ENCODE data around the gene RHBDD1. TPM values are rescaled to one million over a fixed set of nuclear protein-coding genes. Genes with fewer than 3 reads are reported as not detected.

Gene RHBDD1
- total and polyA plus RNA-seq, 2 donors (not counting 3 experiments of a cell fraction or from before 2014, with no cell fraction given): 6.8 to 19.4 TPM

GRCh38 chr2:226798422-226799210 lies 37.2 kb upstream of the RHBDD1 start:
- peaks cover 19 to 27% of the 10 kb centered on the region in 2 experiments for H3K27me3 ChIP-seq (ENCODE audit: control insufficient read depth in 2 of 2, insufficient read depth in 2 of 2, low read length in 2 of 2)
- H3K36me3 ChIP-seq (ENCODE audit: control insufficient read depth in 2 of 2, extremely low read depth in 1 of 2, insufficient read depth in 2 of 2, low read length in 2 of 2): no peaks in the 10 kb centered on the region
- no TSS peak for BruUV-seq (replicated peaks)
- no peak overlapping the region for H3K9ac ChIP-seq (replicated peaks; ENCODE audit: extremely low read depth, insufficient read depth, low read length)
- peaks cover 15% of the 10 kb centered on the region for H3K4me1 ChIP-seq (ENCODE audit: control insufficient read depth, extremely low read depth, insufficient read depth, low read length)
- ChIA-PET CTCF (interaction anchor here (0.7 to 2.3 kb wide), 4 partner anchors 9 to 1133 kb away, joined by 3 to 7 read pairs (median 4); no protein-coding TSS in a partner anchor), POLR2A (no interaction called here)
- dilution Hi-C loops (cut with MboI; ENCODE audit: extremely low pct_ligation_motif_present, low sequenced_read_pairs): no loop called here
- H4K20me1 ChIP-seq (replicated peaks; ENCODE audit: control insufficient read depth, extremely low read depth, insufficient read depth, low read length): no peaks in the 10 kb centered on the region
- no peak overlapping the region for H3K27ac ChIP-seq (ENCODE audit: insufficient read depth, low read depth, low read length)
- peak overlapping the region; percentile 86 for H2AFZ ChIP-seq (ENCODE audit: low read depth, low read length)
- DNase-seq (ENCODE audit: low read depth, low spot score) (no peak), FAIRE-seq (no peak)
- H3K9me3 ChIP-seq (replicated peaks; ENCODE audit: control insufficient read depth, insufficient read depth, low read length): no peaks in the 10 kb centered on the region
- no peak for TF ChIP-seq GATA2 (IDR thresholded peaks at IDR 0.05; ENCODE audit: insufficient read depth, insufficient read length, low read depth, low read length)
- no peak for TF ChIP-seq POLR2AphosphoS5 (IDR thresholded peaks at IDR 0.05; ENCODE audit: insufficient read depth, low read depth, low read length)
- peak; percentile 81 for TF ChIP-seq EZH2 (IDR thresholded peaks at IDR 0.05; ENCODE audit: borderline replicate concordance, low read depth, low read length, severe bottlenecking)
- no peak for TF ChIP-seq POLR2A (IDR thresholded peaks at IDR 0.05; ENCODE audit: low read depth, low read length)
- H3K79me2 ChIP-seq (ENCODE audit: control insufficient read depth, insufficient read depth, low read length): no peaks in the 10 kb centered on the region
- intact Hi-C loops (cut with micrococcal nuclease): loop anchor here (1.0 to 10.0 kb wide), 3 partner anchors 7 to 764 kb away; no protein-coding TSS in a partner anchor
- H3K4me3 ChIP-seq (replicated peaks in 1 of 3; ENCODE audit: insufficient read depth in 1 of 3, low read depth in 1 of 3, low read length in 3 of 3): peak overlapping the region; percentile 4 to 43 (median 35)
- no peaks in the 10 kb centered on the region for H3K9me1 ChIP-seq (replicated peaks; ENCODE audit: control insufficient read depth, extremely low read depth, insufficient read depth, low read length)
- H3K4me2 ChIP-seq (ENCODE audit: insufficient read depth, low read length): peak overlapping the region; percentile 64

DNA sequence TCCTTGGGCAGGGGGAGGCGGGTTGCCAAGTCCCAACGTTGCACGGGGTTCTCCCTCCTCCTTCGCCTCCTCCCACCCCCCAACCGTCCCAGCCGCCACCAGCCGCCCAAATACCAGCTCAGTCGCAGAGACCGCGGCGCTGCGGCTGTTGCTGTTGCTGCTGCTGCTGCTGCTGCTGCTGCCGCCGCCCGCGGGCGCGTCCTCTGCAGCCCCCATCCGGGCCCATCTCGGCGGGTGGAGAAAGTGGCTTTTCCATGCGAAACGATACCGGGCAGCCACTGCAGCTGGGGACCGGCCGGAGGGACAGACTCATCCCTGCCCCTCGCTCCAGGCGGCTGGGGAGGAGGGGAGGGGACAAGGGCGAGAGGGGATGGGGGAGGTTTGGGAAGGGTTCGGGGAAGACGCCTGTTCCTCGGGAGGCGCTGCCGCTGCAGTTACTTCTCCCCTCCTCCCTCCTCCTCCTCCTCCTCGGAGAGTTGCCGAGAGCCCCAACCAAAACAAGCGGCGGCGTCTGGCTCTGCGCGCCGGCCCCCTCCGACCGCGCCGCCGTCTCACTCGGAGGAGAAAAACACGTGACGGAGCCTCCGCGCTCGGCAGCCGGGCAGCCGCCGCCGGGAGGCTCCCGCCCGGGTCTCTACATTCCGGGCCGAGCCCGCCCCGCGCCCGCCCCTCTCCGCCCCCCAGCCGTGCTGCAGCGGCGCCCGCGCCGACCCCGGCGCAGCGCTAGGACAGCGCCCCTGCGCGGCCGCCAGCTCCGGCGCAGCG lies 36.5 kb upstream of the RHBDD1 start, which contains the start of gene IRS1:
Gene IRS1, minus strand, starts transcription at position 610 of the 765 bp plus-strand sequence. CDS start 1,082 bp downstream, outside the sequence.
- intact Hi-C loops (cut with micrococcal nuclease): loop anchor here (1.0 to 10.0 kb wide), 3 partner anchors 8 to 765 kb away; no protein-coding TSS in a partner anchor
- Histone ChIP-seq H3K27me3 (ENCODE audit: control insufficient read depth in 2 of 2, insufficient read depth in 2 of 2, low read length in 2 of 2) (peaks cover 19 to 30% of the 10 kb centered on the region in 2 experiments), H3K9me1 (replicated peaks; ENCODE audit: control insufficient read depth, extremely low read depth, insufficient read depth, low read length) (no peaks in the 10 kb centered on the region), H3K9ac (replicated peaks; ENCODE audit: extremely low read depth, insufficient read depth, low read length) (no peak within 1 kb of the TSS), H3K79me2 (ENCODE audit: control insufficient read depth, insufficient read depth, low read length) (no peaks in the 10 kb centered on the region), H3K27ac (ENCODE audit: insufficient read depth, low read depth, low read length) (no peak within 1 kb of the TSS), H3K4me3 (replicated peaks in 1 of 3; ENCODE audit: insufficient read depth in 1 of 3, low read depth in 1 of 3, low read length in 3 of 3) (peak within 1 kb of the TSS; percentile 35 to 46 (median 43)), H3K36me3 (ENCODE audit: control insufficient read depth in 2 of 2, extremely low read depth in 1 of 2, insufficient read depth in 2 of 2, low read length in 2 of 2) (no peaks in the 10 kb centered on the region), H3K4me2 (ENCODE audit: insufficient read depth, low read length) (peak within 1 kb of the TSS; percentile 64), H3K9me3 (replicated peaks; ENCODE audit: control insufficient read depth, insufficient read depth, low read length) (no peaks in the 10 kb centered on the region), H2AFZ (ENCODE audit: low read depth, low read length) (peak within 1 kb of the TSS; percentile 86), H3K4me1 (ENCODE audit: control insufficient read depth, extremely low read depth, insufficient read depth, low read length) (peaks cover 15% of the 10 kb centered on the region), H4K20me1 (replicated peaks; ENCODE audit: control insufficient read depth, extremely low read depth, insufficient read depth, low read length) (no peaks in the 10 kb centered on the region)
- peak in 1 of 2 donors; percentile 11 for TF ChIP-seq CTCF (IDR thresholded peaks at IDR 0.05; ENCODE audit: extremely low read depth in 1 of 2, insufficient read depth in 1 of 2, low read depth in 1 of 2, low read length in 2 of 2)
- no peak for TF ChIP-seq GATA2 (IDR thresholded peaks at IDR 0.05; ENCODE audit: insufficient read depth, insufficient read length, low read depth, low read length)
- TF ChIP-seq JUN (IDR thresholded peaks at IDR 0.05; ENCODE audit: borderline replicate concordance, insufficient read depth, insufficient read length, low read depth): no peak
- TF ChIP-seq EZH2 (IDR thresholded peaks at IDR 0.05; ENCODE audit: borderline replicate concordance, low read depth, low read length, severe bottlenecking): peak; percentile 27
- FAIRE-seq: no peak
- dilution Hi-C loops (cut with MboI; ENCODE audit: extremely low pct_ligation_motif_present, low sequenced_read_pairs): no loop called here
- CTCF ChIA-PET: interaction anchor here (1.0 to 2.3 kb wide), 5 partner anchors 108 to 1134 kb away, joined by 3 to 12 read pairs (median 5); no protein-coding TSS in a partner anchor
- BruUV-seq (replicated peaks): no TSS peak
- POLR2A ChIA-PET: no interaction called here
- DNase-seq (ENCODE audit: low read depth, low spot score): peak; percentile 12
